Measurements from ENCODE around the gene FAM156A. TPM values are rescaled to one million over a fixed set of nuclear protein-coding genes. Genes with fewer than 3 reads are reported as not detected.
"Not testable (repeated sequence)": the region's sequence is repeated elsewhere in the genome, so short reads cannot be mapped to it uniquely, and the experiment has no call there.

Gene FAM156A
- polyA plus RNA-seq, 3 donors = 24.8 to 43.7 (median 41.7) TPM

DNA sequence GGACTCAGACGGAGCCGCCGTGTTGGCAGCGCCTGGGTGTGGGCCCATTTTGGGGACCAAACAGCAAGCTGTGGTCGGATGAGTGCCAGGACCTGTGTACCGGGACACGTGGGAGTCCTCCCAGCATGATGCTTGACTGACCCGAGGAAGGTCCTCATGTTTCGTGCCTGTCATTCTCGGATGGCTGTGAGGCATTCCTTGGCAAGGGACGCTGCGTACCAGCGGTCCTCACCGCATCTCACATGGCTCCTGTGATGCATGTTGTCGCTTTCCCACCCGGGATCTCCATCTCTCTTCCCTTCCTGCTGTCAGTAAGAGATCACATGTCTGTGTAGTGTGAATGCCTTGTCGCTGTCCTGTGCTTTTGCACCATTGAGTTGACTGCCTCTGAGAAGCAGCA lies 50.4 kb downstream of the FAM156A start:
- not testable (repeated sequence) for DNase-seq

DNA sequence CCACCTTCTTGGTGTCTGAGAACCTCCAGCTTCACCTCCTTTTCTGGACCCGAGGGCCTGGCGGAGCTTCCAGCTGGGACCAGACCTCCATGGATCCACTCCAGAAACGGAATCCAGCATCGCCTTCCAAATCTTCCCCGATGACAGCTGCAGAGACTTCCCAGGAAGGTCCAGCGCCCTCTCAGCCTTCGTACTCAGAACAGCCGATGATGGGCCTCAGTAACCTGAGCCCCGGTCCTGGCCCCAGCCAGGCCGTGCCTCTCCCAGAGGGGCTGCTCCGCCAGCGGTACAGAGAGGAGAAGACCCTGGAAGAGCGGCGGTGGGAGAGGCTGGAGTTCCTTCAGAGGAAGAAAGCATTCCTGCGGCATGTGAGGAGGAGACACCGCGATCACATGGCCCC lies 51.2 kb downstream of the FAM156A start:
- DNase-seq = not testable (repeated sequence)

DNA sequence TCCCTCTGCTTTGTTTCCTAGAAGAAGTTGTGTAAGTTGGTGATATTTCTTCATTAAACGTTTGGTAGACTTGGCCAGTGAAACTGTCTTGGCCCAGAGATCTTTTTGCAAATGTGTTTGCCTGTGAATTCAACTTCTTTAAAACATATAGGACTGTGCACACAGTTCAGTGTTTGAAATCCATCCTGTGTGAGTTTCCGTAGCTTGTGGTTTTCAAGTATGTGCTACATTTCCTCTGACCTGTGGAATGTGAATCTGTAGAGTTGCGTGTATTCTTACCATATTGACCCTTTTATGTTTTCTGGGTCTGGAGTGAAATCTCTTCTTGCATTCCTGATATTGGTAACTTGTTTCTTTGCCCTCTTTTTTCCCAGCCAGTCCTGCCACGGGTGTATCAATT lies 52.2 kb downstream of the FAM156A start:
- DNase-seq = not testable (repeated sequence)

DNA sequence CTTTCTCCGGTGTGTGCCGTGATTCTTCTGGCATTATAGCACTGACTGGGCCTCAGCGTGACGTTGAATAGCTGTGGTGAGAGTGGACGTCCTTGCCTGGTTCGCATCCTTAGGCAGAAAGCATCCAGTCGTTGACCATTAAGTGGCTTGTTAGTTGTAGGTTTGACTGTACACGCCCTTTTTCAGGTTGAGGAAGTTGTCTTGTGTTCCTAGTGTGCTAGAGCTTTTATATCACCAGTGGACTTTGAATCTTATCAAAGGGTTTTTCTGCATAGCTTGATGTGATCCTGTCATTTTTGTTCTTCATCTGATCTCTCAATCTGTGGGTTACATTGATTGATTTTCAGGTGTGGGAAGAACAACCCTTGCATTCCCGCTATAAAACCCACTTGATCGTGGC lies 52.8 kb downstream of the FAM156A start:
- DNase-seq = not testable (repeated sequence)

Other genes starting within 250 kb of the FAM156A start
- gene SSX2B, start 207.3 kb downstream of the FAM156A start, polyA plus RNA-seq (ENCODE audit: insufficient read length in 3 of 3) = under 1 TPM in 2 of 3 donors, not detected in 1; 0.32 to 0.34 TPM
- not detected for gene SPANXN5, start 161.1 kb downstream of the FAM156A start, polyA plus RNA-seq (ENCODE audit: insufficient read length in 3 of 3)
- not detected for gene XAGE5, start 147.2 kb downstream of the FAM156A start, polyA plus RNA-seq (ENCODE audit: insufficient read length in 3 of 3)
- not detected for gene XAGE3, start 90.4 kb downstream of the FAM156A start, polyA plus RNA-seq (ENCODE audit: insufficient read length in 3 of 3)
- 10 to 100 TPM; 17.6 to 20.1 (median 19.7) TPM for gene FAM156B, start 61.2 kb downstream of the FAM156A start, polyA plus RNA-seq (ENCODE audit: insufficient read length in 3 of 3)
- gene GPR173, start 90.3 kb upstream of the FAM156A start, polyA plus RNA-seq (ENCODE audit: insufficient read length in 3 of 3) = 10 to 100 TPM; 13.8 to 28.1 (median 24.2) TPM
- gene TSPYL2, start 123.8 kb upstream of the FAM156A start, polyA plus RNA-seq (ENCODE audit: insufficient read length in 3 of 3) = 10 to 100 TPM; 29.2 to 31.2 (median 30.4) TPM
- gene KANTR, start 135.6 kb upstream of the FAM156A start, polyA plus RNA-seq (ENCODE audit: insufficient read length in 3 of 3) = 10 to 100 TPM in 2 of 3 donors, 1 to 10 TPM in 1; 8.5 to 24.0 (median 20.8) TPM